ENCODE measurements around the gene MED8.

MED8 gene

DNA sequence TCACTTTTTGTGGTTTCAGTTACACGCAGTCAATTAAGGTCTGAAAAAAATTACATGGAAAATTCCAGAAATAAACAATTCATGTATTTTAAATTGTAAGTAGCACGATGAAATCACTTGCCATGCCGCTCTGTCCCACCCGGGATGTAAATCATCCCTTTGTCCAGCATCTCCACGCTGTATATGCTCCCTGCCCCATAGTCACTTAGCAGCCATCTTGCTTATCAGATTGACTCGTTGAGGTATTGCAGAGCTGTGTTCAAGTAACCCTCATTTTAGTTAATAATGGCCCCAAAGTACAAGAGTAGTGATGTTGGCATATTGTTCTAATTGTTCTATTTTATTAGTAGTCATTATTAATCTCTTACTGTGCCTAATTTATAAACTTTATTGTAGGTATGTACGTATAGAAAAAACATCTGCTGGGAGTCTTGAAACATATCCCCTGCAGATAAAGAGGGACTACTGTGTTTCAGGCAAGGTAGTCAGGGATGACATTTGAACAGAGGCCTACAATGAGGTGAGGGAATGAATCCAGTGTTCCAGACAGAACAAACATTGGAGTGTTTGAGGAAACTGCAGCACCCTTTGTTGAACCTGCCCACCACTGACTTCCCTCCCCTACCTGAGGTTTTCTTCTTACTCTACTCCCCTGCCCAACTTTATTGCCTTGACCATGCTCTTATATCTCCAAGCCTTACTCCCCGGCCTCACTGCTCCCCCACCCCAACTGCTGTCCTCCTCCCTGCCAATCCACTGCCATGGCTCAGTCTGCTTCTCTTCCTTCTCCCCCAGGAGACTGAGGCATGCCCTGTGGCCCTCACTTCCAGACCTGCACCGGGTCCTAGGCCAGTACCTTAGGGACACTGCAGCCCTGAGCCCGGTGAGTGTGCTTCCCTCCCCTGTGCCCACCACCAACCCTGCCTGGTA is 37.9 kb downstream of the MED8 start:
- H3K27me3 Mint-ChIP-seq (ENCODE audit: low read depth): no peaks in the 10 kb centered on the region
- H3K4me1 Mint-ChIP-seq (ENCODE audit: low read depth): peaks cover 12% of the 10 kb centered on the region
- no peak overlapping the region for H3K4me3 Mint-ChIP-seq
- no peaks in the 10 kb centered on the region for H3K9me3 Mint-ChIP-seq
- no peak for DNase-seq (ENCODE audit: low spot score)
- H3K36me3 Mint-ChIP-seq (ENCODE audit: low read depth): peaks cover 4% of the 10 kb centered on the region
- no peak overlapping the region for H3K27ac Mint-ChIP-seq

DNA sequence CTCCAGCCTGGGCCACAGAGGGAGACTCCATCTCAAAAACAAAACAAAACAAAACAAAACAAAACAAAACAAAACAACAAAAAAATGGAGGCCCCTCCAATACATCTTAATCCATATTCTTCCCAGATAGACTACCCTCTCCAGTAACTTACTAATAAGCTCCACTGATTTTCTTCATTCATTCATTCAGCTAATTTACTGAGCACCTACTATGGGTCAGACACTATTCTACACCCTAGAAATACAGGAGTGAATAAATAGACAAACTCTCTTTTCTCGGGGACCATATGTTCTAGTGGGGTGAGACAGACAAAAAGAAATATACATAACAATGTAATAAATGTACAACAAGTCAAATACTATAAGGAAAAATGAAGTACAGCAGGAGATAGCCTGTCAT is 38.6 kb downstream of the MED8 start:
- Mint-ChIP-seq H3K27ac (no peak overlapping the region), H3K36me3 (ENCODE audit: low read depth) (peaks cover 1% of the 10 kb centered on the region), H3K27me3 (ENCODE audit: low read depth) (no peaks in the 10 kb centered on the region), H3K9me3 (no peaks in the 10 kb centered on the region), H3K4me3 (no peak overlapping the region), H3K4me1 (ENCODE audit: low read depth) (peaks cover 12% of the 10 kb centered on the region)
- DNase-seq (ENCODE audit: low spot score): no peak

DNA sequence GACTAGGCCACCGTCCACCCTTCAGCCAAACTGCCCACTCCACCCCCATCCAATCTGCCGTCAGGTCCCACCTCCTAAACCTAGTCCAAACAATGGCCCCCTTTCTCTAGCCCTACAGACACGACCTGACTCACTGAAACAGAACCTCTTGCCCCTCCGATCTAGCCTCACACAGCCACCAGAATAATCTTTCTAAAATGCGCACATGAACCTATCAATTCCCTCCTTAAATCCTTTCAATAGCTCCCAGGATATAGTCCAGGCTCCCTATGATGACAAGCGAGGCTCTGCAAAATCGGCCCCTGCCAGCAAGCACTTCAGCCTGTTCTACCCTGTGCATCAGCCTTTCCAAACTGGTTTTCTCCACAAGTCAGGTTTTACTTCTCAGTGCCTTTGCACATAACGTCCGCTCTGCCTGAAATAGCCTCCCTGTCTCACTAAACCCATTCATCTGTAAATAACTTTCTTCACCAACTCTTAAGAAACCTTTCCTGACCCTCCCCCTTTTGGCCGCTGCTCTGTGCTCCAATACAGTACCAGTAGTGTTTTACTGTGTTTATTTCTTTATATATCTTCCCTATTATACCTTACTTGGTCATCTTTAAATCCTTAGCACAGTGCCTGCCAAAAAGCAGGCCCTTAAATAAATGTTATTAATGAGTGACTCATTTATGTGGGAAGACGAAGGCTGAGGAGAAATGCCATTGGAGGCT is 39.9 kb downstream of the MED8 start:
- H3K36me3 Mint-ChIP-seq (ENCODE audit: low read depth): no peaks in the 10 kb centered on the region
- H3K27me3 Mint-ChIP-seq (ENCODE audit: low read depth): no peaks in the 10 kb centered on the region
- no peaks in the 10 kb centered on the region for H3K9me3 Mint-ChIP-seq
- peak overlapping the region; percentile 75 for H3K4me3 Mint-ChIP-seq
- peak overlapping the region; percentile 82 for H3K27ac Mint-ChIP-seq
- H3K4me1 Mint-ChIP-seq (ENCODE audit: low read depth): peaks cover 12% of the 10 kb centered on the region
- DNase-seq (ENCODE audit: low spot score): no peak

DNA sequence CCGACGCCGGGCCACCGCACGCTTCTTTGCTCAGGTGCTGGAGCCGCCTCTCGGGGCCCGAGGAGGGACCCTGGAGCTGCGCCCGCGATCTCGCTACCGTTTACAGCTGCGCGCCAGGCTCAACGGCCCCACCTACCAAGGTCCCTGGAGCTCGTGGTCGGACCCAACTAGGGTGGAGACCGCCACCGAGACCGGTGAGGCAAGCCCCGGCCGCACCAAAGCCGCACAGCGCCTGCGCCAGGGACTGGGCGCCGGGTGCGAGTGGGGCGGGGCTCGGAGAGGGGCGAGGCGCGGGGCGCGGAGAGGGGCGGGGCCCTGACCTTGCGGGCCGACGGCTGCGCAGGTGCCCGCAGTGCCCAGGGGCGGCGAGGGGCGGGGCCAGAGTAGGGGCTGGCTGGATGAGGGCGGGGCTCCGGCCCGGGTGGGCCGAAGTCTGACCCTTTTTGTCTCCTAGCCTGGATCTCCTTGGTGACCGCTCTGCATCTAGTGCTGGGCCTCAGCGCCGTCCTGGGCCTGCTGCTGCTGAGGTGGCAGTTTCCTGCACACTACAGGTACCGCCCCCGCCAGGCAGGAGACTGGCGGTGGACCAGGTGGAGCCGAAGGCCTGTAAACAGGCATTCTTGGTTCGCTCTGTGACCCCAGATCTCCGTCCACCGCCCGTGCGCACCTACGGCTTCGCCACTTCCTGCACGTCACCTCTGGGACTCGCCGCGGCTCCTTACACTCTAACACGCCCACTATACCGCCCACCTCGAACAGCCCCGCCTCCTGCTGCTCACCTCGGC is 40.6 kb downstream of the MED8 start:
- Mint-ChIP-seq H3K4me1 (ENCODE audit: low read depth) (peaks cover 12% of the 10 kb centered on the region), H3K4me3 (peak overlapping the region; percentile 75), H3K36me3 (ENCODE audit: low read depth) (no peaks in the 10 kb centered on the region), H3K27me3 (ENCODE audit: low read depth) (no peaks in the 10 kb centered on the region), H3K27ac (peak overlapping the region; percentile 82), H3K9me3 (no peaks in the 10 kb centered on the region)
- DNase-seq (ENCODE audit: low spot score): peak; percentile 60

DNA sequence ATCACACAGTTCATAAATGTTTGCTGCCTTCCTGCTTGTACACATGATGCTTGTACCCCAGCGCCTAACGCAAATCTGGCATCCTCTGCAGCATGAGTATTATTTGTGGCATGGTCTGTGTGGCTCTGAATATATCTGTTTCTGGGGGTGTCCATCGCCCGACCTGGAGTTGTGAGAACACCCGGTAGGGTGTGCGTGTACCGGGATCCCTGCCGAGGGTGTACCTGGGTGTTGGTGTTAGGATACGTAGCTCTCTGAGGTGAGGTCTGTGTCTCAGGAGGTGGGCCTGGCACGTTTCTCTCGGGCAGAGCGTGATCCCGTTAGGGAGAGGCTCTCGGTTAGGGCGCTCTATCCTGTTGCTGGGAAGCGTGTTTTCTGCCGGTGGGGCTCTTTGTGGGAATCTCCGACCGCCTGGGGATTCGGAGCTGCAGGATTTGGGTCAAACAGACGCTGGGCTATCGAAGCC is 41.2 kb downstream of the MED8 start:
- H3K27me3 Mint-ChIP-seq (ENCODE audit: low read depth): no peaks in the 10 kb centered on the region
- DNase-seq (ENCODE audit: low spot score): no peak
- peak overlapping the region; percentile 45 for H3K27ac Mint-ChIP-seq
- no peaks in the 10 kb centered on the region for H3K9me3 Mint-ChIP-seq
- no peak overlapping the region for H3K4me3 Mint-ChIP-seq
- no peaks in the 10 kb centered on the region for H3K36me3 Mint-ChIP-seq (ENCODE audit: low read depth)
- H3K4me1 Mint-ChIP-seq (ENCODE audit: low read depth): peaks cover 12% of the 10 kb centered on the region

DNA sequence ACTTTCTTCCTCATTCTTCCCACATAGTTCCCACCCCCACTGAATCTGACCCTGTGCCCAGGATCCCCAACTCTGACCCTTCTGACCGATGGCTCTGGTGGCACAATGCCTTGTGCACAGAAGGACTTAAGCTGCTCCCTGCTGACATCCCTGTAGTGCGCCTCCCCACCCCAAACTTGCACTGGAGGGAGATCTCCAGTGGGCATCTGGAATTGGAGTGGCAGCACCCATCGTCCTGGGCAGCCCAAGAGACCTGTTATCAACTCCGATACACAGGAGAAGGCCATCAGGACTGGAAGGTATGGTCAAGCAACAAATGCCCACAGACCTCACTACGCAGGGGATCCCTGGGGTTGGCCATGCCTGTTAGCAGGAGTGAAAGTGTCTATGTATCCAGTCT is 43.0 kb downstream of the MED8 start:
- Mint-ChIP-seq H3K27ac (no peak overlapping the region), H3K36me3 (ENCODE audit: low read depth) (no peaks in the 10 kb centered on the region), H3K4me1 (ENCODE audit: low read depth) (peaks cover 9% of the 10 kb centered on the region), H3K4me3 (no peak overlapping the region), H3K27me3 (ENCODE audit: low read depth) (no peaks in the 10 kb centered on the region), H3K9me3 (no peaks in the 10 kb centered on the region)
- DNase-seq (ENCODE audit: low spot score): no peak

DNA sequence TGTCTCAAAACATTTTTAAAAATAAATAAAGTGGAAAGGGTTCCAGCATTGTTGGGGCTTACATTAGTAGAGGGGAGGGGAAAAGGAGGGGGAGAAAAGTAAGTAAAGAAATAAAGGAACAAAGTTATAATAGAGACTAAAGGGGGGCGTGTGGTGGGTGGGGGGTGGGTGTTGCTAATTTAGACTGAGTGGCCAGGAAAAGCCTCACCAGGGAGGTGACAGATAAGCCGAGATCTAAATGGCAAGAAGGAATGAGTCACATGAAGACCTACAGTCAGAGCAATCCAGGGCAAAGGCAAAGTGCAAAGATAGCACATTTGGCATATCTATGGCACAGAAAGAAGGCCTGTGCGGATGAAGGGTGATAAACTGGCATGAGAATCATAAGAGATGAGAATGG is 44.5 kb downstream of the MED8 start:
- Mint-ChIP-seq H3K27ac (no peak overlapping the region), H3K4me3 (no peak overlapping the region), H3K36me3 (ENCODE audit: low read depth) (no peaks in the 10 kb centered on the region), H3K4me1 (ENCODE audit: low read depth) (peaks cover 6% of the 10 kb centered on the region), H3K27me3 (ENCODE audit: low read depth) (no peaks in the 10 kb centered on the region), H3K9me3 (no peaks in the 10 kb centered on the region)
- DNase-seq (ENCODE audit: low spot score): peak; percentile 23

DNA sequence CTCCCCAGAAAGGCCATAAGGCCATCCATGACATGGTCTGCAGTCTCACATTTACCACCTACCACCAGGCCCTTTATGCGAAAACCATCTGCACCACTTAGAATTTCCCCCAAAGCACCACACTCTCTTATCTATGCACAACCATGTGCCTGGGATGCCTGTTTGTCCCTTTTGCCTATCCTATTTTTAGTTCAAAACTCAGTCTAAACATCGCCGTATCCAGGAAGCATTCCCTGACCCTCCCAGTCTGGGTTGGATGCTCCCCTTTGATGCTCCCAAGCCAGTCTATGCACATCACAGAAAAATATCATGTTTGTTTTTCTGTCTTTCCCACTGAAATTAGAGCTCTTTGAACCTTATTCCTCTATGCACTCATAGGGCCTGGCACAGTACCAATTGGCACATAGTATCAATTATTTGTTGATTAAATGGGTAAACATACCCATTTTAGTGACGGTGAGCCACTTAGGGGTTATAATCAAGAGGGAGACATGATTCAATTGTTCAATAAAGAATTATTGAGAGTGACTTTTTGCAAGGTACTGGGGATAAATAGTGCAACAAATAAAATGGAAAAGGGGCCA is 45.2 kb downstream of the MED8 start:
- no peaks in the 10 kb centered on the region for H3K36me3 Mint-ChIP-seq (ENCODE audit: low read depth)
- no peaks in the 10 kb centered on the region for H3K27me3 Mint-ChIP-seq (ENCODE audit: low read depth)
- H3K9me3 Mint-ChIP-seq: no peaks in the 10 kb centered on the region
- DNase-seq (ENCODE audit: low spot score): no peak
- peaks cover 2% of the 10 kb centered on the region for H3K4me1 Mint-ChIP-seq (ENCODE audit: low read depth)
- H3K4me3 Mint-ChIP-seq: no peak overlapping the region
- no peak overlapping the region for H3K27ac Mint-ChIP-seq

DNA sequence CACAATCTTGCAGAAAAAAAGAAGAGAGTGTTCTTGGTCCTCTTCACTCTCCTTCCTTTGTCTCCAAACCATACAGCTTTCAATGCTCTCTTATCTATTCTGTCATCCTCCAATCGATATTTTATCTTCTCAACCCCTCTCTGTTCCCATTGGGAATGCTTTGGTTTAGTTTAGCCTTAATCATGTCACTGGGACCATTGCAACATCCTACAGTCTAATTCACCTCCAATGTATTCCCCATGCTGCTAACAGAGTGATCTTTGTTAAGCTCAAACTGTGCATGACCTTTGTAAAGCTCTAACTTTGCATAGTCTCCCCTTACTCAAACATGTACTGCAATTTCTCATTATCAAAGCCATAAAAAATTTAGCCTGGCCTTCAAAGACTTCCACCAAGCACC is 49.0 kb downstream of the MED8 start:
- no peak for DNase-seq (ENCODE audit: low spot score)
- H3K36me3 Mint-ChIP-seq (ENCODE audit: low read depth): no peaks in the 10 kb centered on the region
- H3K9me3 Mint-ChIP-seq: no peaks in the 10 kb centered on the region
- no peaks in the 10 kb centered on the region for H3K27me3 Mint-ChIP-seq (ENCODE audit: low read depth)
- no peak overlapping the region for H3K27ac Mint-ChIP-seq
- H3K4me3 Mint-ChIP-seq: no peak overlapping the region
- H3K4me1 Mint-ChIP-seq (ENCODE audit: low read depth): no peaks in the 10 kb centered on the region

DNA sequence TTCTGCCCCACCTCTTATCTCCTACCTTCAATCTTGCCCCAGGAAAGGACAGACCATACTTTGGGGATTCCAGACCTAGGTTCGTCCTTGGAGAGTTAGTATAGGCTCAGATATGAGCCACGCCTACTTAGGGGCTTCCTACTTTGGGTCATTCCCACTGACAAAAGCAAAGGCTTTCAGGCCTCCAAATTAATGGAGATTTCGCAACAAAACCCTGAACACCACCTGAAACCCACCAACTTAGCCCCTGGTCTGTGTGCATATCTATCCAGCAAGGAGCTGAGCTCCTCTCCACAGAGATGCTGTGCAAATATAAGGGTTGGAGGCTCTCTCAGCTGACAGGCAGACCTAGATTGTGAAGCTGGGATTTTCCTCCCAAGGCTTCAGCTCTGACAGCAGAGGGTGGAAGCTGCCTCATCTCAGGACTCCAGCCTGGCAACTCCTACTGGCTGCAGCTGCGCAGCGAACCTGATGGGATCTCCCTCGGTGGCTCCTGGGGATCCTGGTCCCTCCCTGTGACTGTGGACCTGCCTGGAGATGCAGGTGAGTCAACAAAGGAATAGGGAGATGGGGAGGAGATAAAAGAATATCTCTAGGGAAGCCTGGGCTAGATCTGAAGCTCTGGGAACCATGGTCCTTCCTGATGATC is 49.9 kb downstream of the MED8 start:
- no peak overlapping the region for H3K27ac Mint-ChIP-seq
- no peak overlapping the region for H3K4me3 Mint-ChIP-seq
- H3K4me1 Mint-ChIP-seq (ENCODE audit: low read depth): no peaks in the 10 kb centered on the region
- no peak for DNase-seq (ENCODE audit: low spot score)
- no peaks in the 10 kb centered on the region for H3K27me3 Mint-ChIP-seq (ENCODE audit: low read depth)
- H3K36me3 Mint-ChIP-seq (ENCODE audit: low read depth): no peaks in the 10 kb centered on the region
- H3K9me3 Mint-ChIP-seq: no peaks in the 10 kb centered on the region

DNA sequence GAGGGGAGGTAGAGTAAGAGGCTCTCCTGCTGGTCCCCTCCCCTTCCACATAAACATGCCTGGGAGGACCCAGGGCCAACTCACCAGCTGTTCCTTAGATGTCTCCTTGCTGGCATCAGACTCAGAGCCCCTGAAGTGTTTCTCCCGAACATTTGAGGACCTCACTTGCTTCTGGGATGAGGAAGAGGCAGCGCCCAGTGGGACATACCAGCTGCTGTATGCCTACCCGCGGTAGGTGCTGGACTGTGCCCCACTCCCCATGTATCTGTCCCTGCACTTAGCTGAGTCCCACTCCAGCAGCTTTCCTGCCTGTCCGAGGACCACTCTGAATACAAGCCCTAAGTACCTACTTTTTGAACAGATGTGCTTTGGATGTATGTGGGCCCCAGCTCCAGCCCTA is 51.6 kb downstream of the MED8 start:
- H3K4me3 Mint-ChIP-seq: no peak overlapping the region
- no peak overlapping the region for H3K27ac Mint-ChIP-seq
- DNase-seq (ENCODE audit: low spot score): no peak
- H3K9me3 Mint-ChIP-seq: no peaks in the 10 kb centered on the region
- H3K27me3 Mint-ChIP-seq (ENCODE audit: low read depth): no peaks in the 10 kb centered on the region
- H3K4me1 Mint-ChIP-seq (ENCODE audit: low read depth): no peaks in the 10 kb centered on the region
- no peaks in the 10 kb centered on the region for H3K36me3 Mint-ChIP-seq (ENCODE audit: low read depth)

DNA sequence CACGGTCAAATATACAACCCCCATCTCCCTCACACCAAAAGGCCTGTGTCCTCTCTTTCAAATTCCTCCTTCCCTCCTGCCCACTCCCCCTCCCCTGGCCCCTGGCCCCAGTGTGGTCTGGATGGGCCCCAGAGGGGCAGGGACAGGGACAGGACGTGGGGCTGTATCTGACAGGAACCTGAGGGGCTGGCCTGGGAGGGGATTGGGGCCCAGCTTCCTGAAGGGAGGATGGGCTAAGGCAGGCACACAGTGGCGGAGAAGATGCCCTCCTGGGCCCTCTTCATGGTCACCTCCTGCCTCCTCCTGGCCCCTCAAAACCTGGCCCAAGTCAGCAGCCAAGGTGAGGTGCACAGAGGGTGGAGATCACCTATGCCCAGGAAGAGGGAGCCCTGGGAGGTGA is 52.0 kb downstream of the MED8 start, which contains the start of gene MPL:
MPL (plus strand) TSS at position 231 of the 400 bp plus-strand sequence; CDS start at position 262, 31 bp downstream.
- Mint-ChIP-seq H3K27ac (no peak within 1 kb of the TSS), H3K4me3 (no peak within 1 kb of the TSS), H3K27me3 (ENCODE audit: low read depth) (no peaks in the 10 kb centered on the region), H3K36me3 (ENCODE audit: low read depth) (no peaks in the 10 kb centered on the region), H3K9me3 (no peaks in the 10 kb centered on the region), H3K4me1 (ENCODE audit: low read depth) (no peaks in the 10 kb centered on the region)
- no peak for DNase-seq (ENCODE audit: low spot score)
